ENCODE results near the gene PARD3B. TPM values are rescaled to one million over a fixed set of nuclear protein-coding genes. Genes with fewer than 3 reads are reported as not detected.

Gene PARD3B
- total RNA-seq, 6 experiments from 2014 or later, result 5.3 to 11.2 (median 8.3) TPM

DNA sequence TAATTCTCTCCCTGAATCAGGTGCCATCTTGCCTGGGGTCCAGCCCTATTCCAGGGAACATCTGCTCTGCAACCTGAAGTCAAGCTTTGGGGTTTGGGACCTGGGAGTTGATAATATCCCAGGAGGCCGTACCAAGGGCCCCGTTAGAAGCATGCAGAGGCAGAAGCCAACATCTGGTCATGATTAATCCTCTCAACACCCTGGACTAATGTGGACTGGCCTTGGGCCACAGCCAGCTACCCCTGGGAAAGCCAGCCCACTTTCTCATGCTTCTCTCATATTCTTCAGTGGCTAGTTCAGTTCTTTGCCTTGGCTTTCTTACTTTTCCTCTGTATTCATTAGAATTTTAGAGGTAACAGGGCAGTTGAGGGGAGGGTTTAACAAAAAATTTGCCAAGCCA is 621.5 kb downstream of the PARD3B start:
- no CpG with 5 or more reads among the region's 2 CpGs for WGBS (ENCODE audit: insufficient coverage, low coverage, low lambda C conversion rate, missing lambda C conversion rate)
- Histone ChIP-seq H3K9me3 (no peaks in the 10 kb centered on the region), H3K36me3 (no peaks in the 10 kb centered on the region), H3K27me3 (no peaks in the 10 kb centered on the region), H3K4me1 (no peaks in the 10 kb centered on the region), H3K27ac (no peak overlapping the region), H3K4me3 (no peak overlapping the region)
- DNase-seq (no peak), ATAC-seq (no peak)
- TF ChIP-seq POLR2A (IDR thresholded peaks at IDR 0.05), result no peak
- TF ChIP-seq, protein P1, sequence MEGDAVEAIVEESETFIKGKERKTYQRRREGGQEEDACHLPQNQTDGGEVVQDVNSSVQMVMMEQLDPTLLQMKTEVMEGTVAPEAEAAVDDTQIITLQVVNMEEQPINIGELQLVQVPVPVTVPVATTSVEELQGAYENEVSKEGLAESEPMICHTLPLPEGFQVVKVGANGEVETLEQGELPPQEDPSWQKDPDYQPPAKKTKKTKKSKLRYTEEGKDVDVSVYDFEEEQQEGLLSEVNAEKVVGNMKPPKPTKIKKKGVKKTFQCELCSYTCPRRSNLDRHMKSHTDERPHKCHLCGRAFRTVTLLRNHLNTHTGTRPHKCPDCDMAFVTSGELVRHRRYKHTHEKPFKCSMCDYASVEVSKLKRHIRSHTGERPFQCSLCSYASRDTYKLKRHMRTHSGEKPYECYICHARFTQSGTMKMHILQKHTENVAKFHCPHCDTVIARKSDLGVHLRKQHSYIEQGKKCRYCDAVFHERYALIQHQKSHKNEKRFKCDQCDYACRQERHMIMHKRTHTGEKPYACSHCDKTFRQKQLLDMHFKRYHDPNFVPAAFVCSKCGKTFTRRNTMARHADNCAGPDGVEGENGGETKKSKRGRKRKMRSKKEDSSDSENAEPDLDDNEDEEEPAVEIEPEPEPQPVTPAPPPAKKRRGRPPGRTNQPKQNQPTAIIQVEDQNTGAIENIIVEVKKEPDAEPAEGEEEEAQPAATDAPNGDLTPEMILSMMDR (IDR thresholded peaks at IDR 0.05), result no peak
- intact Hi-C loops (cut with DNase I), result no loop called here

DNA sequence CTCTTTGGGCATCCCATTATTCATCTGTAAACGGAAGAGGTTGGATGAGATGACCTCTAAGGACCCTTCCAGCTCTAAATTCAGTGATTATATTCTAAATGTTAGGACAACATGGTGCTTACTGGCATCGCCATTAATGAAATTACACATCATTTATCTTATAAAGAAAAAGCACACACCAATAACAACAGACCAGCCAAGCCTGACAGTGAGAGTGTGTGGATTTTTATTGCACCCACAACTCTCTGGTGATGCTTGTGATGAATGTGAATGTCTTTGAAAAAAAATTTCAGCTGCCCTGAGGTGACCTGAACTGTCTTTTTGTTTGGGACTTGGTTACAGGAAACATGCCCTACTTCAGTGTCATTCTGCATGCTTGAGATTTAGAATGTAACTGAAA is 623.7 kb downstream of the PARD3B start:
- no peaks in the 10 kb centered on the region for H3K36me3 ChIP-seq
- 81% methylated on average over 2 of the region's 2 CpGs for WGBS (ENCODE audit: insufficient coverage, low coverage, low lambda C conversion rate, missing lambda C conversion rate)
- TF ChIP-seq, protein P1 (IDR thresholded peaks at IDR 0.05), result no peak
- no peak for TF ChIP-seq POLR2A (IDR thresholded peaks at IDR 0.05)
- DNase-seq (no peak), ATAC-seq (no peak)
- H3K9me3 ChIP-seq, result no peaks in the 10 kb centered on the region
- H3K27me3 ChIP-seq, result no peaks in the 10 kb centered on the region
- intact Hi-C loops (cut with DNase I), result no loop called here
- no peaks in the 10 kb centered on the region for H3K4me1 ChIP-seq
- no peak overlapping the region for H3K4me3 ChIP-seq
- H3K27ac ChIP-seq, result no peak overlapping the region

- ATAC-seq, result peak; percentile 38 to 66 (median 51)
- Histone ChIP-seq H3K9me3 (no peaks in the 10 kb centered on the region), H3K4me1 (no peaks in the 10 kb centered on the region), H3K27ac (no peak overlapping the region), H3K36me3 (no peaks in the 10 kb centered on the region), H3K4me3 (no peak overlapping the region), H3K27me3 (no peaks in the 10 kb centered on the region)
- DNase-seq, result no peak
- WGBS (ENCODE audit: insufficient coverage, low coverage, low lambda C conversion rate, missing lambda C conversion rate), result 60% methylated on average over 3 of the region's 3 CpGs
- intact Hi-C loops (cut with DNase I), result no loop called here
- TF ChIP-seq POLR2A (IDR thresholded peaks at IDR 0.05), result no peak
- TF ChIP-seq, protein P1 (IDR thresholded peaks at IDR 0.05), result no peak
Measured at GRCh38 chr2:205169464-205169863, 624.2 kb downstream of the PARD3B start.

- no peak overlapping the region for H3K27ac ChIP-seq
- H3K4me3 ChIP-seq, result no peak overlapping the region
- WGBS (ENCODE audit: insufficient coverage, low coverage, low lambda C conversion rate, missing lambda C conversion rate), result 87% methylated on average over 7 of the region's 12 CpGs
- no peaks in the 10 kb centered on the region for H3K36me3 ChIP-seq
- no peaks in the 10 kb centered on the region for H3K9me3 ChIP-seq
- no peaks in the 10 kb centered on the region for H3K4me1 ChIP-seq
- TF ChIP-seq, protein P1 (IDR thresholded peaks at IDR 0.05), result no peak
- TF ChIP-seq POLR2A (IDR thresholded peaks at IDR 0.05), result no peak
- ATAC-seq, result peak in 3 of 4 donors; percentile 32 to 73 (median 54)
- peak in 1 of 3 donors; percentile 15 for DNase-seq
- H3K27me3 ChIP-seq, result no peaks in the 10 kb centered on the region
- intact Hi-C loops (cut with DNase I), result no loop called here
Measured at GRCh38 chr2:205170399-205170798, 625.1 kb downstream of the PARD3B start.
